Colonic mucosa (tissue), 4 donors: ENCODE results near the gene ZNF710. TPM values are rescaled to one million over a fixed set of nuclear protein-coding genes. Genes with fewer than 3 reads are reported as not detected.
"Not testable (repeated sequence)": the region's sequence is repeated elsewhere in the genome, so short reads cannot be mapped to it uniquely, and the experiment has no call there.

ENCODE experiments used
- DNase-seq: peaks from one replicate; pipeline ENCODE4 v3.0.0-alpha.2; 2020
- H3K27ac ChIP-seq: fragments of 200-600 bp; one replicate; pipeline ENCODE4 v1.8.0; 2021
- H3K27me3 ChIP-seq: fragments of 200-600 bp; one replicate; pipeline ENCODE4 v1.8.0; 2021
- H3K36me3 ChIP-seq: fragments of 200-600 bp; one replicate; pipeline ENCODE4 v1.8.0; 2021
- H3K4me1 ChIP-seq: fragments of 200-600 bp; one replicate; pipeline ENCODE4 v1.8.0; 2021; ENCODE audit warnings: mild to moderate bottlenecking
- H3K4me3 ChIP-seq: fragments of 200-600 bp; one replicate; pipeline ENCODE4 v1.8.0; 2021
- H3K9ac ChIP-seq, 2 donors: one replicate each; pipeline ENCODE4 v1.7.0; 2013; ENCODE audit warnings: control low read depth in 2 of 2, low read depth in 2 of 2, low read length in 2 of 2
- H3K9me3 ChIP-seq: fragments of 200-600 bp; one replicate; pipeline ENCODE4 v1.8.0; 2021
- CTCF ChIP-seq: fragments of 200-600 bp; IDR thresholded peaks from one replicate; pipeline ENCODE4 v1.8.0; 2022; ENCODE audit warnings: antibody characterized with exemption, mild to moderate bottlenecking
- intact Hi-C: fragments of 100-400 bp; cut with DNase I; formaldehyde crosslinking; loops from one replicate; pipeline ENCODE4 v1.14.1; 2022
- total RNA-seq, 2 donors: library from RNA; stranded (reverse); fragmentation: NEBNext Ultra II Directional in 1 of 2; extraction: Animal tissue kit (Norgen Biotek cat#: 25700) in 1 of 2; gene quantifications; one replicate each; pipeline ENCODE4 v1.2.1, GENCODE V29; 2021
- donor health status: healthy.
- donor health status: DM: no; HTN: no; CAD: no.
- donor health status: DM: no; HTN: no; CAD: no.

ZNF710 gene
- 10 to 100 TPM; 35.0 to 43.7 TPM for total RNA-seq

GRCh38 chr15:90001062-90001682, at the start of gene ZNF710:
Gene ZNF710 (plus strand): TSS chr15:90001324. CDS start chr15:90067138, 65,814 bp downstream.
- H3K36me3 ChIP-seq: no peaks in the 10 kb centered on the region
- H3K27ac ChIP-seq: peak within 1 kb of the TSS; percentile 93
- intact Hi-C loops: no loop called here
- peaks cover 29% of the 10 kb centered on the region for H3K4me1 ChIP-seq
- TF ChIP-seq CTCF: no peak
- peak within 1 kb of the TSS; percentile 75 to 92 for H3K9ac ChIP-seq
- H3K27me3 ChIP-seq: no peaks in the 10 kb centered on the region
- H3K4me3 ChIP-seq: peak within 1 kb of the TSS; percentile 82
- DNase-seq: no peak
- H3K9me3 ChIP-seq: no peaks in the 10 kb centered on the region

GRCh38 chr15:89954541-89954940, 46.6 kb upstream of the ZNF710 start:
- Histone ChIP-seq H3K4me1 (no peaks in the 10 kb centered on the region), H3K27ac (no peak overlapping the region), H3K36me3 (no peaks in the 10 kb centered on the region), H3K9ac (no peak overlapping the region), H3K4me3 (no peak overlapping the region), H3K9me3 (no peaks in the 10 kb centered on the region), H3K27me3 (no peaks in the 10 kb centered on the region)
- TF ChIP-seq CTCF: no peak
- DNase-seq: no peak
- intact Hi-C loops: no loop called here

GRCh38 chr15:89955449-89955998, 45.6 kb upstream of the ZNF710 start:
- not testable (repeated sequence) for H3K36me3 ChIP-seq, H3K4me3 ChIP-seq, H3K27ac ChIP-seq, H3K9ac ChIP-seq, H3K4me1 ChIP-seq, DNase-seq, H3K27me3 ChIP-seq, H3K9me3 ChIP-seq
- intact Hi-C loops: loop anchor here (5.0 kb wide), 1 partner anchor 43 kb away; the partner anchor contains the start of gene ARPIN

- H3K27me3 ChIP-seq: no peaks in the 10 kb centered on the region
- H3K4me1 ChIP-seq: no peaks in the 10 kb centered on the region
- intact Hi-C loops: loop anchor here (5.0 kb wide), 1 partner anchor 46 kb away; the partner anchor contains the start of gene ARPIN
- DNase-seq: peak; percentile 78
- H3K4me3 ChIP-seq: no peak overlapping the region
- no peaks in the 10 kb centered on the region for H3K36me3 ChIP-seq
- H3K9ac ChIP-seq: no peak overlapping the region
- TF ChIP-seq CTCF: no peak
- H3K27ac ChIP-seq: no peak overlapping the region
- no peaks in the 10 kb centered on the region for H3K9me3 ChIP-seq
Measured at GRCh38 chr15:89958107-89958805, 42.9 kb upstream of the ZNF710 start.

GRCh38 chr15:89963301-89964231, 37.6 kb upstream of the ZNF710 start:
- Histone ChIP-seq H3K4me3 (no peak overlapping the region), H3K27me3 (no peaks in the 10 kb centered on the region), H3K9ac (no peak overlapping the region), H3K27ac (no peak overlapping the region), H3K36me3 (no peaks in the 10 kb centered on the region), H3K9me3 (no peaks in the 10 kb centered on the region), H3K4me1 (no peaks in the 10 kb centered on the region)
- no peak for DNase-seq
- no peak for TF ChIP-seq CTCF
- intact Hi-C loops: no loop called here
